ENCODE data around the gene KLC1.
A peak's percentile ranks its signal among the peaks of the same experiment; 100 is the strongest.
"Not testable (repeated sequence)": the region's sequence is repeated elsewhere in the genome, so short reads cannot be mapped to it uniquely, and the experiment has no call there.

The KLC1 gene

DNA sequence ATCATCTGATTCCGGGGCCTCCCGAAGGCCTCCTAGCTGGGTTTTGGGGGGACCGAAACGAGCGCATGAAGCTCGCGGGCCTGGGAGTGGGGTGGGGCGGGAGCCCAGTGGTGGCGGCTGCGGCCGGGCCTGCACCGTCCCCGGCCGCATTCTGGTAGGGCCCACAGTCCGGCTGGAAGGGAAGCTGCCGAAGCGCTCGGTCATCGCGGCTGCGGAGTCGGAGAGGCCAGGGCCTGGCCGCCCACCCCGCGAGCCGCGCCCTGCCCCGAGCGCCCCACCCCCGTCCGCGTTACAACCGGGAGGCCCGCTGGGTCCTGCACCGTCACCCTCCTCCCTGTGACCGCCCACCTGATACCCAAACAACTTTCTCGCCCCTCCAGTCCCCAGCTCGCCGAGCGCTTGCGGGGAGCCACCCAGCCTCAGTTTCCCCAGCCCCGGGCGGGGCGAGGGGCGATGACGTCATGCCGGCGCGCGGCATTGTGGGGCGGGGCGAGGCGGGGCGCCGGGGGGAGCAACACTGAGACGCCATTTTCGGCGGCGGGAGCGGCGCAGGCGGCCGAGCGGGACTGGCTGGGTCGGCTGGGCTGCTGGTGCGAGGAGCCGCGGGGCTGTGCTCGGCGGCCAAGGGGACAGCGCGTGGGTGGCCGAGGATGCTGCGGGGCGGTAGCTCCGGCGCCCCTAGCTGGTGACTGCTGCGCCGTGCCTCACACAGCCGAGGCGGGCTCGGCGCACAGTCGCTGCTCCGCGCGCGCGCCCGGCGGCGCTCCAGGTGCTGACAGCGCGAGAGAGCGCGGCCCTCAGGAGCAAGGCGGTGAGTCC, at the start of gene KLC1:
Gene KLC1, plus strand, starts transcription at position 528 of the 819 bp plus-strand sequence. CDS start 25,354 bp downstream, outside the sequence.
- DNase-seq, result peak; percentile 73

DNA sequence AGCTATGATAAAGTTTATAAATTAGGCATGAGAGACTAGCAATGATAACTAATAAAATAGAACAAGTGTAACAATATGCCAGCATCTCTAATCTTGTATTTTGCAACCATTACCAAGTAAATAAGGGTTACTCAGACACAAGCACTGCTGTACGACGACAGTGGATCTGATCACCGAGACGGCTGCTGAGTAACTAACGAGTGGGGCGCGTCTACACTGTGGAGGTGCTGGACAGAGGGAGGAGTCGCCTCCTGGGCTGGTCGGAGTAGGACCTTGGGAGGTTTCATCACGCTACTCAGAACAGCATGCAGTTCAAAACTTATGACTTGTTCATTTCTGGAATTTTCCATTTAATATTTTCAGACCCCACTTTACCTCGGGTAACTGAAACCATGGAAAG, 47.8 kb upstream of the KLC1 start:
- no peak for DNase-seq

DNA sequence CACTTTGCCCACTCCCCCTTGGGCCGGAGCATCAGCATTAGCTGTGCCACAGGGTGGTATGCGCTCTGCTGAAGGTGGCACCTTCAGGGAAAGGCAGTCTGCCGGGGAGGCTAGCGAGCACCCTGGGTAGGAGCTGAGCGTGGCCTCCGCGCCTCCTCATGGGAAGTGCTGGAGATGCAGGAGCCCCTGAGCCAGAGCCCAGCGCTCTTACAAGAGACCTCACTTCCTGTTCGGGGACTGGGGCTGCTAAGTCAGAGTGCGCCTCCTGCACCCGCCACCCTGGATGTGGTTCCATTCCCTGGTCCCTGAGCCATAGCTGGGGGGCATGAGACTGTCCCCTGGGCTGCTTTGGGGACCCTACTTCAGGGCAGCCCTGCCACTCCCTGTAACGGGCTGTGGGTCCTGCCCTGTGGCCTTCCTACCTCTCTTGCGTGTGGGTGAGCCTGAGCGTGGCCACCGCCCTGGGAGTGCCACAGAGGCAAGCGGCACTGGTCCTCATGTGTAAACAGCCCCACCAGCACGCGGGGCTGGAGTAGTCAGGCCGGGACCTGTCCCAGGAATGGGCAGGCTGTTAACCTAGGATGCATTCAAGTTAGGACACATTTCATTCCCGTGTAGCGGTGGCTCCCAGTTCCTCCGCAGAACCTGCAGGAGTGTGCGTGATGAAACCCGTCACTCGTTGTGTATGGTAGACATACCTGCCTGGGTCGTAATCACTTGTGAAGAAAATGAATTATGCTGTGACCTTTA, 46.9 kb upstream of the KLC1 start:
- DNase-seq, result no peak

DNA sequence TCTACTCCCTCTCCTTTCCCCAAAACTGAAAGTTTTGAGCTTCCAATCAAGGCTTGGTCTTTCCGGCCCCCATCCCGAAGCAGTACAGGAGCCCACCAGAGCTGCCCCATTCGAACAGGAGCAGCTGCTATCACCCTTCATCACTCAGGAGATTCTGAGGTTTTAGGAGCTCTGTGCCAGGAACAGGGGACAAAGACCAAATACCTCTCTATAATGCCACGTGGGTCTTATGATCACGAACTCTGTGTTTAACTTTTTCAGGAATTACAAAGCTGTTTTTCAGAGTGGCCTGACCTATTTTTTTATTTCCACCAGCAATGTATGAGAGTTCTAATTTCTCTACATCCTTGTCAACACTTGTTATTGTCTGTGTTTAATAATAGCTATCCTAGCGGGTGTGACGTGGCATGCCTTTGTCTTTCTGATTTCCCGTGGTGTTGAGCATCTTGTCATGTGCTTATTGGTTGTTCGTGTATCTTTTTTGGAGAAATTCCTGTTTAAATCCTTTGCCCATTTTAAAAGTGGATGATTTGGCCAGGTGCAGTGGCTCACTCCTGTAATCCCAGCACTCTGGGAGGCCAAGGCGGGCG, 44.6 kb upstream of the KLC1 start:
- no peak for DNase-seq

DNA sequence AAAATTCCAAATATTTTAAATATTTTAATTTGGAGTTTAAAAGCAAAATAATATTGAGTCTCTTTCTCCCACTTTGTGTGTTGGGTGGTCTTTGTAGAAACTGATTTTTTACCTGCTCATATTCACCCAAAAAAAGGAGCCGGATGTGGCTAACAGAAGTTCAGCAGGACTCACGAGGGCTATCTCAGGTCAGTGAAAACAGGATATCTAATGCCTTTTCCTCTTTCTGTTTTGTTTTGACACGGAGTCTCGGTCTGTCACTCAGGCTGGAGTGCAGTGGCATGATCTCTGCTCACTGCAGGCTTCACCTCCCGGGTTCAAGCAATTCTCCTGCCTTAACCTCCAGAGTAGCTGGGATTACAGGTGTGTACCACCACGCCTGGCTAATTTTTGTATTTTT, 35.4 kb upstream of the KLC1 start:
- DNase-seq, result no peak

DNA sequence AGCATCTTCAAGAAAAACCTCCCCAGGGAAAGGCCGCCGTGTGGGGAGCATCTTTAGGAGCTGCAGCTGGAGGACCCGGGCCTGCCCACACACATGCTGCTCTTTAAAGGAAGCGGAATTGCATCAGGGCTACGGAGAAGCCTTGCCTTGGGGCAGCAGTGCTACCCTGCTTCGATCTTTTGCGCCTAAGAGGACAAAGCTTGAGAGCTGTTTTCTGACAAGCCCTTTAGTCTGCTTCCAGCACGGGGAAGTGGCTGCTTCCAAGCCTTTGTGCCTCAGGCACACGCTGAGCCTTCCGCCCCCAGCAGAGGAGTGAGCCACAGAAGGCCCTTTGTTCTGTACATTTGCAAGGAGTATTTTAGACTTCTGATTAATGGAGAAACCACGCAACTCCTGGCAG, 34.7 kb upstream of the KLC1 start:
- DNase-seq, result peak; percentile 92

DNA sequence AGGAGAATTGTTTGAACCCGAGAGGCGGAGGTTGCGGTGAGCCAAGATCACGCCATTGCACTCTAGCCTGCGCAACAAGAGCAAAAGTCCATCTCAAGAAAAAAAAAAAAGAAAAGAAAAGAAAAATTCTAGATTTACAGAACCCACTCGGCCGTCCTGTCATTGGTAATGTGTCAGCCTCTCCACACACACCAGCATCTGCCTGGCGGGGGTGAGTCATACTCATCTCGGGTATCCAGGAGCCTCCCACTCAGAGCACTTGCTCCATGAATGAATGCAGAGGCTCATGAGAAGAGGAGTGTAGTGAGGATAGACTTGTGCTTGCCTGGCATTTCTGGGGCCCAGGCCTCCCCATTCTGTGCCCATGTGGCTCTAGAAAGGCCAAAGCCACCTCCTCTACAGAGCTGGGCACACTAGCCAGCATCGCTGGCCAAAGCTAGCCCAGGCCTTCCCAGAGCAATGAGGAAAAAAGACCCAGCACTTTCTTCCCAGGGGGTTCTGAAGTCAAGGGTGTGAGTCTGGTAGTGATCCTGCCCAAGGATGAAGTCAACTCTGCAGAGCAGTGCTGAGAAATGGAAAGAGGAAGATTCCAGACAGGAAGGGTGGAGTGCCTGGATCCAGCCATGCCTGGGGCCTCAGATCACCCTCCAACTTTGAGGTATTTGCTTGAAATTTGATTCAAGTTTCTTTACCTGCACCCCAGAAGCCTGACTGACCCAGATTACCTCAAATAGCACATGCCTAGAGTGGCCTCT, 31.2 kb upstream of the KLC1 start:
- no peak for DNase-seq

DNA sequence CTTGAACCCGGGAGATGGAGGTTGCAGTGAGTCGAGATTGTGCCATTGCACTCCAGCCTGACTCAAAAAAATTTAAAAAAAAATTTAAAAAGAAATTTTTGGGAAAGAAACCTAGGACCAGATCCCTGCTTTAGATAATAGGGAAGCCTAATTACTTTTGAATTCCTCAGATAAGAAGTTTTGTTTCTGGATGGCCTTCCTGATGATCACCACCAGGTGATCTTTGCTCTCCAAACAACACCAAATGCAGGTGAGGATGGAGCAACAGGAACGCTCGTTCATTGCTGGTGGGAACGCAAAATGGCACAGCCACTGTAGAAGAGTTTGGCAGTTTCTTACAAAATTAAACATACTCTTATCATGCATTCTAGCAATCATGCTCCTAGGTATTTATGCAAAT, 28.5 kb upstream of the KLC1 start:
- no peak for DNase-seq

DNA sequence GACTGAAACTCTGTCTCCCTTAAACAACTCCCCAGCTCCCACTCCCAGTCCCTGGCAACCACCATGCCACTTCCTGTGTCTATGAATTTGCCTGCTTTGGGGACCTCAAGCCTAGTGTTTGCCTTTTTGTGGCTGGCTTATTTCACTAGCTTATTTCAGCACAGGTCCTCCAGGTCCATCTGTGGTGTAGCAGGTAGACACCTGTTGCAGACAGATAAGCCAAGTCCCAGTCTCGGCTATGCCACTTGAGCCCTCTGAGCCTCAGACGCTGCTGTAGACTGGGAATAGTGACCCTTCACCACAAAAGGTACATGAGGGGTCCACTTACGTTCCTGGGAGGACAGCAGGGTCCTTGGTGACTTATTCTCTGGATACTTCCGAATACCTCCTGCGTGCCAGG, 24.4 kb upstream of the KLC1 start:
- no peak for DNase-seq

DNA sequence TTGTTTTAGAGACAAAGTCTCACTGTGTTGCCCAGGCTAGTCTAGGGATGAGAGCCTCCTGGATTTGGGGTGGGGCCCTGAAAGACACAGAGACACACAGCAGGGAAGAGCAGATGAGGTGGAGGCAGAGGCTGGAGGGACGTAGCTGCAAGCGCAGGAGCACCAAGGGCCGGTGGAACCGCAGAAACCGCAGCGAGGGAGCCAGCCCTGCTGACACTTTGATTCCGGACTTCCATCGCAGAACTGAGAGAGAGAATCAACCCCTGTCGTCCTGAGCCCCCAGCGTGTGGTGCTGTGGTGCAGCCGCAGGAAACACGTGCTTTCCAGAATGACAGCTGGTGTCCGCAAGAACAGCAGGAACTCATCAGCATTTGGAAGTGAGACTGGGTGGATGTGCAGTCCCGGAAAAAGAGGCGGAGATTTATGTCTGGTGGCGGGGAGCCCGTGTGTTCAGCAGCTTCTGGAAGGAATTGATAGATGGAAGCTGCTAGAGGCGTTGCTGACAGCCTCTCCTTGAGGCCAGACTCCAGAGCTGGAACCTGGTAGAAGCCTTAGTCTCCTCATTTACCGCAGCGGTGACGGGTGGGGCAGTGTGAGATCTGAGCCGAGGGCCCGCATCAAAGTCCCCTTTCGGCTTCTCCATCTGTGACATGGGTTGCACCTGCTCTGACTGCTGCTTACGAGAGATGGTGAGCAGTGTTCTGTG, 21.9 kb upstream of the KLC1 start:
- peak; percentile 63 for DNase-seq

DNA sequence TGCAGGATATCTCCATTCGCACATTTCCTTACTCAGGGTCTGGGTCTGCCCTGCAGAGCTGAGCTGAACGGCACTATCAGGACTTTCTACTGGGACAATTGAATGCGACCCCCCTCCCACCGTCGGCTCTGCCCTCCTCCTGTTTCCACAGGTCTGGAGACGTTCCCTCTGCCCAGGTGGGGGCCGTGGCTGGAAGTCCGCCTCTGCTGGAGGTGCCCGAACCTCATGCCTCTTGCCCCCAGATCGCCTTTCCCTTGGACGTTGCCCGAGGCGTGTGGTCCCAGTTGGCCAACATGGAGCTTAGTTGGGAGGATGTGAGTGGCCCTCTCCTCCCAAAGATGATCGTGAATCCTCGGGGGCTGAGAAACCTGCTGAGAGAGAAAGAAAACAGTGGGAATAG, 21.2 kb upstream of the KLC1 start:
- DNase-seq, result no peak

DNA sequence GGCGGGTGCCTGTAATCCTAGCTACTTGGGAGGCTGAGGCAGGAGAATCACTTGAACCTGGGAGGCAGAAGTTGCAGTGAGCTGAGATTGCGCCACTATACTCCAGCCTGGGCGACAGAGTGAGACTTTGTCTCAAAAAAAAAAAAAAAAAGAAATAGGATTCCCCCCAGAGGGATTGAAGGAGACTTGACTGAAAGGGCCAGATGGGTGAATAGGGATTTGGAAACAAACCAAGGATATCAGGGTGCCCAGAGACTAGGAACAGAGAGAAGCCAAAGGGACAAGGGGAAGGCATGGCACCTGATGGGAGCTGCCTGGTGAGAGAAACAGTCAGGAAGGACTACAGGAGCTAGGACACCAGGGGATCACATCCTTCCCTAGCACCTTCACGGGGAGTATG, 19.9 kb upstream of the KLC1 start:
- DNase-seq, result not testable (repeated sequence)

DNA sequence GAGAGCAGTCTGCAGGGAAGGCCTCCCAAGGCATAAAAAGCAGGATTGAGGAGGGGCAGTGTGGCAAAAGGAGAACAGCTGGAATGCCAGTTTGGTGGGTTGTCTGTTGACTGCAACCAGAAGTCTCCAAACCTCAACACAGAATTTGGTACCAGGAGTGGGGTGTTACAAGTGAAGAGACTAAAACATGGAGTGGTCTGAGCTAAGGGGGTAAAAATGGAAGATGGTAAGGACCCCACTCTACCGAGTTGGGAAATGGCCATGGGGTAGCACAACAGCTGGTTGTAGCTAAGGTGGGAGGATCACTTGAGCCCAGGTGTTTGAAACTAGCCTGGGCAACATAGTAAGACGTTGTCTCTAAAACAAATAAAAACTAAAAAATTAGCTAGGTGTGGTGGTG, 17.8 kb upstream of the KLC1 start:
- no peak for DNase-seq

DNA sequence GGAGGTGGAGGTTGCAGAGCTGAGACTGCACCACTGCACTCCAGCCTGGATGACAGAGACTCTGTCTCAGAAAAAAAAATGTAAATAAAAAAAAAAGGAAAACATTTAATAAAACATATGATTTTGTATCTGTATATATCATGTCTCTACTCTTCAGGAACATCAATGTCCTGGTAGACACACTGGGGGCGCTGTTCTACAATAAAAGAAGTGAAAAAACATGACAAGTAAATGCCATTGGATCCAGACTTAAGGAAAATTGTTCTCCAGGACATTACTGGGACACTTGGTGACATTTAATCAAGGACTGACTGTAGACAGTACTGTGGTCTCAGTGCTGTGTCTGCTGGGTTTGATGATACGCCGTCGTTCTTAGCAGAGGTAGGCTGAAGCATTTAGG, 15.5 kb upstream of the KLC1 start:
- DNase-seq, result no peak

DNA sequence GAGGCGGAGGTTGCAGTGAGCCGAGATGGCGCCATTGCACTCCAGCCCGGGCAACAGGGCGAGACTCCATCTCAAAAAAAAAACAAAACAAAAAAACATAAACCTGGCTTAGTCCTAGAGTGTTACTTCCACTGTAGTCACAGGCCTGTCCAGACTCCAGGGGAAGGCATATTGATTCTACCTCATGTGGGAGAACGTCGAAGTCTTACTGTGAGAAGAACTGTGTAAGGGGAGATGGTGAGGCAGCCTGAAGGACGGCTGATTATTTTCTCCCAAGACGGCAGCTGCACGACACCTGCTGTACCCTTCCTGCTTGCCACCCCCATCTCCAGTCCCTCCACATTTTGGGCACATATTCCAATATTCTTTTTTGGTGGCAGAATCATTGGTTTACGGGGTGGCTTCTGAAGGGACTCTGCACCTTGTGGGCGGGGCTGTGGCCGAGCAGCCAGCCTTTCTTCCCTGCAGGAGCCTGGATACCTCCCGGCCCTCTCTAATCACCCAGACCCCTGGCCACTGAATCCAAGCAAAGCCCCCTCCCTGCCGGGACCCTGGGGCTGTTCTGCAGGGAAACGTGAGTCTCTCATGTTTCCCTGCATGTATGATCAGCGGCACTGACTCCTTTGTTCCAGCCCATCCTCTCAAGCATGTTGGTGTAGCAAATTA, 12.2 kb upstream of the KLC1 start:
- DNase-seq, result no peak

DNA sequence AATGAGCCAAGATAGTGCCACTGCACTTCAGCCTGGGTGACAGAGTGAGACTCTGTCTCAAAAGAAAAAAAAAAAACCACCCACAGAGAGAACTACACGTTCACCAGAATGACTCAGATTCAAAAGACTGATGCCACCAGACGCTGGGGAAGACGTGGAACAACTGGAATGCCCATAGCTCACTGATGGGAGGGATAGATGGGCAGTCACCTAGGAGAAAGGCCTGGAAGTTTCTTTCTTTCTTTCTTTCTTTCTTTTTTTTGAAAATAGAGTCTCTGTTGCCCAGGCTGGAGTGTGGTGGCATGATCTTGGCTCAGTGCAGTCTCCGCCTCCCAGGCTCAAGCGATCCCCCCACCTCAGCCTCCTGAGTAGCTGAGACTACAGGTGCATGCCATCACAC, 10.0 kb upstream of the KLC1 start:
- DNase-seq, result no peak

DNA sequence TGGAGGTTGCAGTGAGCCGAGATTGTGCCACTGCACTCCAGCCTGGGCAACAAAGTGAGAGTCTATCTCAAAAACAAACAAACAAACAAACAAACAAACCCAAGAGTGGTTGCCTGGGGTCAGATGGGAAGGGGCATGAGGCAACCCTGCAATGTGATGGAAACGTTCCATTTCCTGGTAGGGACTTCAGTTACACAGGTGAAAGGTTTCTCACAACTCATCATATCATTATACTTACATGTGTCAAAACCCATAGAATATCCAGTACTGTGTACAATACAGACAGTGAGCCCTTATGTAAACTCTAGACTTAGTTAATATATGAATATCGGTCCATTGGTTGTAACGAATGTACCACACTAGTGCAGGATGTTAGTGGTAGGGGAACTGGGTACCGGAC, 7.2 kb upstream of the KLC1 start:
- DNase-seq, result no peak

DNA sequence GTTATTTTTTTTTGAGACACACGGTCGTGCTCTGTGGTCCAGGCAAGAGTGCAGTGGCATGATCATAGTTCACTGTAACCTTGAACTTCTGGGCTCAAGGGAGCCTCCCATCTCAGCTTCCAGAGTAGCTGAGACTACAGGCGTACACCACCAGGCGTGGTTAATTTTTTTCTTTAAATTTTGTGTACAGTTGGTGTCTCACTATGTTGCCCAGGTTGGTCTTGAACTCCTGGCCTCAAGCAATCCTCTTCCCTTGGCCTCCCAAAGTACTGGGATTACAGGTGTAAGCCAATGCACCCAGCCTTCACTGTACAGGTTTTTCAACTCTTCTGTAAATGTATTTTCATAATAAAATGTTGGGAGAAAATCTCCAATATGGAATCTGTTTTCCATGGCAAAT, 5.7 kb upstream of the KLC1 start:
- no peak for DNase-seq

DNA sequence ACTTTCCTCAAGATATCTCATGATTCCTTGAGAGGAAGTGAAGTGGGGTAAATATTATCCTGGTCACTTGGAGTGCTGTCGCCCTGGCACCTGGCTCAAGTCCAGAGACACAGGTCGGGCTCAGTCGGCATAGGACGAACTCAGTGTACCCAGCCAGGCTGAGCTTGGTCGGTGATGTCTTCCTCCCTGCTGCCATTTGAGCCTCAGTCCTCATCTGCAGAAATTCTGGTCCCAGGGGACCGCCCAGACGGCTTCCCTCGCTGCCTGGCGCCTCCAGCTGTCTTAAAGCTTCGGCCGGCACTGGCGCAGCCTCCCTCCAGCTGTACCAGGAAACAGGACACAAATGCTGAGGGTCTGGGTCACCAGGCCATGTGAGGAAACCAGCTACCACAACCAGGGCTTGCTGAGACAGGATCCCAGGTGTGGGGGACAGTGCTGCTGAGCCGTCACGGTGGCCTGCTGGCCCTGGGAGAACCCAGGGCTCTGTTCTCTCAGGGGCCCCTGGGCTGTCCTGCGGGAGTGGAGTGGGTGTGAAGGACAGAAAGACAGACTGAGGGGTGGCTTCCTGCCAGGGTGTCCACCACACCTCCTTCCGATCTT, 5.0 kb upstream of the KLC1 start:
- peak; percentile 85 for DNase-seq

DNA sequence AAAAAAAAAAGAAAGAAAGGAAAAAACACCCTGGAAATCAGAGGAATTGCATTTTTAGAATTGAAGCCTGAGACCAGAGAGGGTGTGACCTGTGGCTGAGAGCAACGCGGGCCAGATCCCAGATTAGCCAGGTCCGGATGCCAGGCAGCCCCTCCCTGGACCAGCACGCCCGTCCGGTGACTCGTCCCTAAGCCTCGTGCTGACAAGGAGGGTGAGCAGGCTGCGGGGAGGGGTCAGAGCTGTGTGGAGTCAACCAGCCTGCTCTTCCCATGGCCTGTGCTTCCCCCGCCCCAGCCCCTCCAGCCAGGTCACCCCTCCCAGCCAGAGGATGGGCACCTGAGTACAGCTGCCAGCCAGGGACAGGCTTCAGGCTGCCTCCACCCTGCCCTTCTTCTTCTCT, 4.2 kb upstream of the KLC1 start:
- no peak for DNase-seq

DNA sequence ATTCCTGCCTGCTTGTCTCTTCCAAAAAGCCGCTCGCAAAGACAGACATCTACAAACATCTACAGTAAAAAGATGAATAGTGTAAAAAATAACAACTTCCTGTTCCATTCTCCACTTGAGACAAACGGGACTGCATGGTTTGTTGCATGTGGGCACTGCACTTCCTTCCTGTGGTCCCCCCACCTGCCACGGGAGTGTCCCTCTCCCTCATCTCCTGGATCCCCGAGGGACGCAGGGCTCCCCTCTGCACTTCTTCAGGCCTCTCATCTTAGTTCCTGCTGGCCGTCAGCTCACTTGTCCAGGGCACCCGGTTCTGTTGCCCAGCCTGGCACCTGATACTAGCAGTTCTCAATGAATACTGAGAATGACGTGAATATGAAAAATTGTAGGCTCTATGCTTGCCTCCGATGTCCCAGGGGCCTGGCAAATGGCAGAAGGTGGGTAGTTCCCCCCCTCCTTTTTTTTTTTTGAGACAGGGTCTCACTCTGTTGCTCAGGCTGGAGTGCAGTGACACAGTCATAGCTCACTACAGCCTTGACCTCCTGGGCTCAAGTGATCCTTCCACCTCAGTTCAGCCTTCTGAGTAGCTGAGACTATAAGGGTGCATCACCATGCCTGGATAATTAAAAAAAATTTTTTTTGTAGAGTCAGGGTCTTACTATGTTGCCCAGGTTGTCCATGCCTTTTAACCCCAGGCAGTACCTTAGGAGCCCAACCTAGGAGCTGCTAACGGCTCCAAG, 3.5 kb upstream of the KLC1 start:
- DNase-seq, result no peak
